ENCODE results near the gene BCL7A. TPM values are rescaled to one million over a fixed set of nuclear protein-coding genes. Genes with fewer than 3 reads are reported as not detected.

BCL7A gene
- total RNA-seq, 1 experiment from 2014 or later = 18.2 TPM

DNA sequence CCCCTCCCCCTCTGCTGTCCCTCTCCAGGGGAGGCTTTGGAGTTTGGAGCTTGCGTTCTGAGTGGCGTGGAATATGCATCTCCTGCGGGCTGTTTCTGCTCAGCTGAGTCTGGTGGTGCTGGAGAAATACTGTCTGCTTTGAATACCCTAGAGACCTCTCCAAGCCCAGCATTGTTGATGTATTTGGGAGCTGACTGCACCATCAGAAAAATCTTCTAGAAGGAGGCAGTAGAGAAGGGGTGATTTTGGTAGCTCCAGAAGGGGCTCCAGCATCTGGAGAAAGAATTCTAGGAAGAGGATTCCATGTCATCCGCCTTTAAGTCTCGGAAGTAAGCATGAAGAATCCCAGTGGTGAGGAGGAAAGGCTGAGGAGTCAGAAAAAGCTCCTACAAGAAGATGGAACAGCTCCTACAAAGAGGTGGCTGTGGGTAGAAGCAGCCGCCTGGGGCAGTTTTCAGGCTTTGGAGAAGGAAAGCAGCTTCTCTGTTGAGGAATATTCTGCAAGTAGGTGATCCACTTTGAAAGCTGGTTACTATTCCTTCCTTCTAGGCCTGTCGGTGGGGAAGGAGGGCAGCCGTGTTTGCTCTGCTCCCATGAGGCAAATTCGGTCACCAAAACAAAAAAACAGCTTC is 66.6 kb downstream of the BCL7A start:
- no peak overlapping the region for H2AFZ ChIP-seq (ENCODE audit: low read length)
- peaks cover 2% of the 10 kb centered on the region; the same call in 1 of the 2 replicates for H3K4me1 ChIP-seq (ENCODE audit: insufficient read depth, low read length)
- no peaks in the 10 kb centered on the region for H3K27me3 ChIP-seq (ENCODE audit: insufficient read depth, low read length)
- H2BK5ac ChIP-seq (ENCODE audit: insufficient read length, low read length) = no peak overlapping the region
- no peak overlapping the region for H4K5ac ChIP-seq (ENCODE audit: insufficient read length, low read depth, low read length)
- H3K79me2 ChIP-seq (ENCODE audit: insufficient read depth, low read length) = peaks cover 1% of the 10 kb centered on the region; the same call in 1 of the 2 replicates
- no peak overlapping the region for H3K18ac ChIP-seq (ENCODE audit: insufficient read length, low read depth, low read length)
- Mint-ChIP-seq H3K4me3 (no peak overlapping the region), H3K27ac (peak overlapping the region in 2 of 3 experiments; percentile 29 to 32; a peak in 3 of 7 replicates), H3K27me3 (ENCODE audit: low read depth) (no peaks in the 10 kb centered on the region), H3K9me3 (no peaks in the 10 kb centered on the region), H3K4me1 (peaks cover 16 to 19% of the 10 kb centered on the region in 2 experiments), H3K36me3 (ENCODE audit: insufficient read depth in 1 of 3, low read depth in 3 of 3) (peaks cover 11 to 22% (median 16%) of the 10 kb centered on the region in 3 experiments; a peak in 6 of 7 replicates)
- H3K4me2 ChIP-seq (ENCODE audit: insufficient read depth, insufficient read length, low read length) = no peak overlapping the region
- no peak overlapping the region for H2BK12ac ChIP-seq (ENCODE audit: insufficient read length, low read depth, low read length)
- H3K14ac ChIP-seq (ENCODE audit: insufficient read depth, low read length) = no peak overlapping the region
- H3K9me3 ChIP-seq (ENCODE audit: control insufficient read depth, low read depth, low read length) = no peaks in the 10 kb centered on the region
- H3K56ac ChIP-seq (ENCODE audit: insufficient read length, low read depth, low read length) = no peak overlapping the region
- no peak overlapping the region for H2BK120ac ChIP-seq (ENCODE audit: low read depth, low read length, poor library complexity, severe bottlenecking)
- no peak overlapping the region for H2AK5ac ChIP-seq (ENCODE audit: insufficient read length, low read length)
- H2BK20ac ChIP-seq (ENCODE audit: low read depth, low read length, poor library complexity, severe bottlenecking) = no peak overlapping the region
- no peaks in the 10 kb centered on the region for H3K23me2 ChIP-seq (ENCODE audit: insufficient read length, low read depth, low read length, poor library complexity, severe bottlenecking)
- no peak for DNase-seq
- H4K91ac ChIP-seq (ENCODE audit: insufficient read length, low read depth, low read length) = no peak overlapping the region
- no peak overlapping the region for H3K23ac ChIP-seq (ENCODE audit: insufficient read length, low read depth, low read length)
- no peak overlapping the region for H3K4ac ChIP-seq (ENCODE audit: low read depth, low read length)
- H3K9ac ChIP-seq (ENCODE audit: extremely low read depth, insufficient read length, low read length) = no peak overlapping the region
- no peaks in the 10 kb centered on the region for H3K79me1 ChIP-seq (ENCODE audit: insufficient read depth, low read depth, low read length, poor library complexity, severe bottlenecking)
- TF ChIP-seq, protein P1, sequence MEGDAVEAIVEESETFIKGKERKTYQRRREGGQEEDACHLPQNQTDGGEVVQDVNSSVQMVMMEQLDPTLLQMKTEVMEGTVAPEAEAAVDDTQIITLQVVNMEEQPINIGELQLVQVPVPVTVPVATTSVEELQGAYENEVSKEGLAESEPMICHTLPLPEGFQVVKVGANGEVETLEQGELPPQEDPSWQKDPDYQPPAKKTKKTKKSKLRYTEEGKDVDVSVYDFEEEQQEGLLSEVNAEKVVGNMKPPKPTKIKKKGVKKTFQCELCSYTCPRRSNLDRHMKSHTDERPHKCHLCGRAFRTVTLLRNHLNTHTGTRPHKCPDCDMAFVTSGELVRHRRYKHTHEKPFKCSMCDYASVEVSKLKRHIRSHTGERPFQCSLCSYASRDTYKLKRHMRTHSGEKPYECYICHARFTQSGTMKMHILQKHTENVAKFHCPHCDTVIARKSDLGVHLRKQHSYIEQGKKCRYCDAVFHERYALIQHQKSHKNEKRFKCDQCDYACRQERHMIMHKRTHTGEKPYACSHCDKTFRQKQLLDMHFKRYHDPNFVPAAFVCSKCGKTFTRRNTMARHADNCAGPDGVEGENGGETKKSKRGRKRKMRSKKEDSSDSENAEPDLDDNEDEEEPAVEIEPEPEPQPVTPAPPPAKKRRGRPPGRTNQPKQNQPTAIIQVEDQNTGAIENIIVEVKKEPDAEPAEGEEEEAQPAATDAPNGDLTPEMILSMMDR (conservative IDR thresholded peaks at IDR 0.05) = no peak
- no peaks in the 10 kb centered on the region for H4K20me1 ChIP-seq (ENCODE audit: control insufficient read depth, insufficient read depth, insufficient read length)
- no CpG with 5 or more reads among the region's 9 CpGs for WGBS (ENCODE audit: extremely low coverage, insufficient read length, low lambda C conversion rate)
- no peak overlapping the region for H4K8ac ChIP-seq (replicated peaks; ENCODE audit: insufficient read length, low read depth, low read length)
- no peak overlapping the region for H2BK15ac ChIP-seq (ENCODE audit: low read depth, low read length)
- no peak overlapping the region for H3T11ph ChIP-seq (ENCODE audit: low read length)
- no peak overlapping the region for H3K27ac ChIP-seq (ENCODE audit: insufficient read length, low read depth, low read length)

Data from H9 (cell line).